T-helper 2 cell treated with Interferon-gamma antibody and Interleukin-4, amounts not matched to agents 5 μg/mL and 100 μg/mL, for 36 hours (primary cell): ENCODE results near the gene TEX13C.

Experiments used
- DNase-seq: peaks from one replicate; pipeline ENCODE4 v3.0.0; 2021; ENCODE audit warnings: low spot score
- H3K27ac Mint-ChIP-seq: one replicate; pipeline ENCODE4 v1.8.0; 2021; ENCODE audit warnings: mild to moderate bottlenecking, mixed read lengths
- H3K27me3 Mint-ChIP-seq: one replicate; pipeline ENCODE4 v1.8.0; 2021; ENCODE audit warnings: low read depth, mixed read lengths
- H3K36me3 Mint-ChIP-seq: one replicate; pipeline ENCODE4 v1.8.0; 2021; ENCODE audit warnings: low read depth, mixed read lengths
- H3K4me1 Mint-ChIP-seq: one replicate; pipeline ENCODE4 v1.8.0; 2021; ENCODE audit warnings: low read depth, mixed read lengths
- H3K4me3 Mint-ChIP-seq: one replicate; pipeline ENCODE4 v1.8.0; 2022; ENCODE audit warnings: mild to moderate bottlenecking, moderate library complexity, mixed read lengths
- H3K9me3 Mint-ChIP-seq: one replicate; pipeline ENCODE4 v1.8.0; 2021; ENCODE audit warnings: mixed read lengths

The TEX13C gene

DNA sequence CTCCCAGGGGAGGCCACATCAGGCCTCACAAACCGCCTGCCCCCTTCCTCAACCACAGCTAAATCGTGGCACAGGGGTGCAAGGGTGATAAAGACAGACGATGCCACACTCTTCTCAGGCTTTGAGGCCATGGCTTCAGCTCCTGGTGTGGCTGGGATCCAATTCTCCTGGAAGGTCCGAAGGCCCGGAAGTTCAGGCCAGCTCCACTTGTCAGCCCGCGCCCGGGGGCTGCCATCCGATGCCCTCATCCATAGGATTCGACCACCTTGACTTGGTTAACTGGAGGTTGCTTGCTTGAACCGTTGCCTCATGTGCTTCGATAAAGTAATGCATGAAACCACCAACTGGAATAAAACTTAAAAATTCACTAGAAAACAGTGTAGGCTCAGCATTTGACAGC lies 8.2 kb downstream of the TEX13C start:
- Mint-ChIP-seq H3K9me3 (no peaks in the 10 kb centered on the region), H3K4me3 (no peak overlapping the region), H3K27ac (no peak overlapping the region), H3K4me1 (no peaks in the 10 kb centered on the region), H3K27me3 (peaks cover 3% of the 10 kb centered on the region), H3K36me3 (no peaks in the 10 kb centered on the region)
- no peak for DNase-seq

DNA sequence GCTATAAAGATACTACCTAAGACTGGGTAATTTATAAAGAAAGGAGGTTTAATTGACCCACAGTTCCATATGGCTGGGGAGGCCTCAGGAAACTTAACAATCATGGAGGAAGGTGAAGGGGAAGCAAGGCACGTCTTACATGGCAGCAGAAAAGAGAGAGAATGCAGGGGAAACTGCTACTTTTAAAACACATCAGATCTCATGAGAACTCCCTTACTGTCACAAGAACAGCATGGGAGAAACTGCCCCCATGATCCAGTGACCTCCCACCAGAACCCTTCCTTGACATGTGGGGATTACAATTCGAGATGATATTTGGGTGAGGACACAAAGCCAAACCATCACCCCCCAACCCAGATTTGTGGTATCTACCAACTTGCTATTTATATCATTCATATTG lies 13.9 kb downstream of the TEX13C start:
- Mint-ChIP-seq H3K27me3 (no peaks in the 10 kb centered on the region), H3K36me3 (no peaks in the 10 kb centered on the region), H3K4me1 (no peaks in the 10 kb centered on the region), H3K4me3 (no peak overlapping the region), H3K27ac (no peak overlapping the region), H3K9me3 (no peaks in the 10 kb centered on the region)
- no peak for DNase-seq

DNA sequence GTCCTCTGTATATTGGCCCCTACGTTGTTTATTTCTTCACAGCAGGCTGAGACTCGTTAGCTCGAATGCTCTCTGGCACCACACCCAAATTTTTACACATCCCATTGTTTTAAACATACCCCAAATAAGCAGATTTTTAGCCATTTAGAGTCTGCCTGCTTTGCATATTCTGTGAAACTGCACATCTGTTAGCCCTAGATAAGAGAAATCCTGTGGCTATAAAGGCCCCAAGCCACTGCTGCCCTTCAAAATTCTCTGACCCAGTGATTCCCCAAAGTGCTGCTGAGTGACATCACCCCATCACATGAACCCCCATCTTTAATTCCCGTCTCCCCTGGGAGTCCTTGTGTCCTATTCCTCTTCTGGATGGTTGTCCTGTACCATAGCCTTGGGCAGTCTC lies 20.8 kb downstream of the TEX13C start:
- no peak for DNase-seq
- H3K36me3 Mint-ChIP-seq = no peaks in the 10 kb centered on the region
- no peaks in the 10 kb centered on the region for H3K9me3 Mint-ChIP-seq
- no peak overlapping the region for H3K4me3 Mint-ChIP-seq
- no peaks in the 10 kb centered on the region for H3K4me1 Mint-ChIP-seq
- no peak overlapping the region for H3K27ac Mint-ChIP-seq
- H3K27me3 Mint-ChIP-seq = no peaks in the 10 kb centered on the region

DNA sequence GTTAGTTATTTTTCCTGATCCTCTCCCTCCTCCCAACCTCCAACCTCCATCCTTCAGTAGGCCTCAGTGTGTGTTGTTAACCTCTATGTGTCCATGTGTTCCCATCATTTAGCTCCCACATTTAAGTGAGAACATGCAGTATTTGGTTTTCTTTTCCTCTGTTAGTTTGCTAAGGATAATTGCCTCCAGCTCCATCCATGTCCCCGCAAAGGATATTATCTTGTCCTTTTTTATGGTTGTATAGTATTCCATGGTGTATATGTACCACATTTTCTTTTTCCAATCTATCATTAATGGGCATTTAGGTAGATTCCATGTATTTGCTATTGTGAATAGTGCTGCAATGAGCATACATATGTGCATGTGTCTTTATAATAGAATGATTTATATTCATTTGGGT lies 54.5 kb downstream of the TEX13C start:
- Mint-ChIP-seq H3K27ac (no peak overlapping the region), H3K27me3 (no peaks in the 10 kb centered on the region), H3K36me3 (no peaks in the 10 kb centered on the region), H3K4me1 (no peaks in the 10 kb centered on the region), H3K9me3 (no peaks in the 10 kb centered on the region), H3K4me3 (no peak overlapping the region)
- DNase-seq = no peak
